PFSK-1 (cell line): Measurements from ENCODE around the gene RFTN1.

Experiments
- FOXP2 ChIP-seq: optimal IDR thresholded peaks from 2 replicates; pipeline ENCODE3; 2011; ENCODE audit warnings: borderline replicate concordance, control low read depth, inconsistent platforms; ENCODE audit not compliant: insufficient read depth; ENCODE audit errors: extremely low read length, extremely low read depth
- POLR2AphosphoS5 ChIP-seq: IDR thresholded peaks from 2 replicates; pipeline ENCODE4 v1.6.1; 2012; ENCODE audit warnings: low read depth, mild to moderate bottlenecking, control low read depth, low read length, moderate library complexity
- REST ChIP-seq, 2 experiments: IDR thresholded peaks; 2 replicates each; pipeline versions ENCODE4 v1.6.1 to v1.8.0; 2011 to 2012; ENCODE audit warnings: low read depth in 2 of 2, low read length in 2 of 2, control low read depth in 1 of 2, inconsistent platforms in 1 of 2, mild to moderate bottlenecking in 1 of 2, moderate library complexity in 1 of 2; ENCODE audit not compliant: insufficient read depth in 1 of 2
- SIN3A ChIP-seq: IDR thresholded peaks from 2 replicates; pipeline ENCODE4 v1.6.1; 2012; ENCODE audit warnings: mild to moderate bottlenecking, low read length, moderate library complexity, borderline replicate concordance; ENCODE audit not compliant: insufficient read depth
- TAF1 ChIP-seq: IDR thresholded peaks from 2 replicates; pipeline ENCODE4 v1.6.1; 2012; ENCODE audit warnings: low read length, control low read depth, borderline replicate concordance; ENCODE audit not compliant: insufficient read depth

Gene RFTN1

GRCh38 chr3:16536344-16536663 lies 22.8 kb upstream of the RFTN1 start:
- no peak for TF ChIP-seq TAF1
- TF ChIP-seq POLR2AphosphoS5: no peak
- no peak for TF ChIP-seq FOXP2
- no peak for TF ChIP-seq SIN3A
- TF ChIP-seq REST (IDR thresholded peaks at IDR 0.05; ENCODE audit: insufficient read depth in 1 of 2, low read depth in 2 of 2, low read length in 2 of 2): no peak

- TF ChIP-seq FOXP2 (no peak), TAF1 (no peak), SIN3A (no peak), REST (IDR thresholded peaks at IDR 0.05; ENCODE audit: insufficient read depth in 1 of 2, low read depth in 2 of 2, low read length in 2 of 2) (no peak), POLR2AphosphoS5 (no peak)
Measured at GRCh38 chr3:16534640-16535262, 21.3 kb upstream of the RFTN1 start.

GRCh38 chr3:16533928-16534574 lies 20.6 kb upstream of the RFTN1 start:
- TF ChIP-seq FOXP2 (no peak), REST (IDR thresholded peaks at IDR 0.05; ENCODE audit: insufficient read depth in 1 of 2, low read depth in 2 of 2, low read length in 2 of 2) (no peak), TAF1 (no peak), POLR2AphosphoS5 (no peak), SIN3A (no peak)

GRCh38 chr3:16529264-16529663 lies 15.8 kb upstream of the RFTN1 start:
- TF ChIP-seq REST (IDR thresholded peaks at IDR 0.05; ENCODE audit: insufficient read depth in 1 of 2, low read depth in 2 of 2, low read length in 2 of 2) (no peak), POLR2AphosphoS5 (no peak), SIN3A (no peak), TAF1 (no peak), FOXP2 (no peak)

- TF ChIP-seq REST (IDR thresholded peaks at IDR 0.05; ENCODE audit: insufficient read depth in 1 of 2, low read depth in 2 of 2, low read length in 2 of 2): no peak
- TF ChIP-seq TAF1: no peak
- no peak for TF ChIP-seq FOXP2
- no peak for TF ChIP-seq SIN3A
- no peak for TF ChIP-seq POLR2AphosphoS5
Measured at GRCh38 chr3:16528581-16528993, 15.1 kb upstream of the RFTN1 start.
